Measurements from ENCODE around the gene FBXO21.

- TF ChIP-seq EZH2 (IDR thresholded peaks at IDR 0.05) (no peak), CTCF (IDR thresholded peaks at IDR 0.05) (no peak)
These were observed 12.3 kb upstream of the FBXO21 start for GRCh38 chr12:117202556-117202955.

All from neural progenitor cell (in vitro differentiated cells).